GM18502 (cell line): ENCODE measurements around the gene ST8SIA6.
"Not testable (repeated sequence)": the region's sequence is repeated elsewhere in the genome, so short reads cannot be mapped to it uniquely, and the experiment has no call there.

Experiments
- ATAC-seq: cut with Tn5 transposase; IDR thresholded peaks from one replicate; pipeline ENCODE4 v1.9.1; 2021; ENCODE audit warnings: mild to moderate bottlenecking; ENCODE audit not compliant: unreplicated experiment, poor library complexity

The ST8SIA6 gene

GRCh38 chr10:17428351-17429097, 25.9 kb downstream of the ST8SIA6 start:
- peak; percentile 76 for ATAC-seq

GRCh38 chr10:17427666-17428350, 26.6 kb downstream of the ST8SIA6 start:
- no peak for ATAC-seq

- ATAC-seq, result no peak
These were observed 27.2 kb downstream of the ST8SIA6 start for GRCh38 chr10:17427201-17427600.

GRCh38 chr10:17426263-17426750, 28.1 kb downstream of the ST8SIA6 start:
- no peak for ATAC-seq

GRCh38 chr10:17425584-17426262, 28.7 kb downstream of the ST8SIA6 start:
- ATAC-seq, result no peak

- ATAC-seq, result no peak
These were observed 30.7 kb downstream of the ST8SIA6 start for GRCh38 chr10:17423632-17424186.

- ATAC-seq, result no peak
These were observed 31.5 kb downstream of the ST8SIA6 start for GRCh38 chr10:17422931-17423330.

GRCh38 chr10:17418249-17418648, 36.1 kb downstream of the ST8SIA6 start:
- no peak for ATAC-seq

GRCh38 chr10:17416442-17417211, 37.8 kb downstream of the ST8SIA6 start:
- ATAC-seq, result no peak

GRCh38 chr10:17415046-17415658, 39.2 kb downstream of the ST8SIA6 start:
- no peak for ATAC-seq

- no peak for ATAC-seq
These were observed 39.9 kb downstream of the ST8SIA6 start for GRCh38 chr10:17414484-17414883.

- ATAC-seq, result no peak
These were observed 40.5 kb downstream of the ST8SIA6 start for GRCh38 chr10:17413876-17414275.

GRCh38 chr10:17412323-17412722, 42.1 kb downstream of the ST8SIA6 start:
- no peak for ATAC-seq

GRCh38 chr10:17410907-17411306, 43.5 kb downstream of the ST8SIA6 start:
- no peak for ATAC-seq

- ATAC-seq, result no peak
These were observed 45.1 kb downstream of the ST8SIA6 start for GRCh38 chr10:17409170-17409733.

- no peak for ATAC-seq
These were observed 47.3 kb downstream of the ST8SIA6 start for GRCh38 chr10:17407047-17407446.

GRCh38 chr10:17406036-17406834, 48.2 kb downstream of the ST8SIA6 start:
- no peak for ATAC-seq

GRCh38 chr10:17403161-17403560, 51.2 kb downstream of the ST8SIA6 start:
- ATAC-seq, result no peak

GRCh38 chr10:17402040-17402439, 52.4 kb downstream of the ST8SIA6 start:
- ATAC-seq, result not testable (repeated sequence)
